Breast epithelium (tissue), 4 donors: ENCODE results near the gene PHACTR3. TPM values are rescaled to one million over a fixed set of nuclear protein-coding genes. Genes with fewer than 3 reads are reported as not detected.

ENCODE experiments used
- DNase-seq, 2 donors: peaks; one replicate each; pipeline ENCODE4 v3.0.0-alpha.2; 2019; ENCODE audit warnings: low spot score in 2 of 2
- H3K27ac ChIP-seq, 2 donors: fragments of 200-600 bp; sonication (generic) in 1 of 2; one replicate each; pipeline ENCODE4 v1.5.1; 2016 to 2019; ENCODE audit warnings: mild to moderate bottlenecking in 1 of 2
- H3K27me3 ChIP-seq, 2 donors: fragments of 200-600 bp; sonication (generic) in 1 of 2; one replicate each; pipeline versions ENCODE4 v1.5.1 to v1.6.0; 2017 to 2019; ENCODE audit warnings: control low read depth in 1 of 2, mild to moderate bottlenecking in 1 of 2
- H3K36me3 ChIP-seq: fragments of 200-600 bp; one replicate; pipeline ENCODE4 v1.5.1; 2019
- H3K4me1 ChIP-seq, 2 donors: fragments of 200-600 bp; sonication (generic); one replicate each; pipeline ENCODE4 v1.5.1; 2016 to 2019; ENCODE audit warnings: control low read depth in 1 of 2
- H3K4me3 ChIP-seq, 3 donors: fragments of 200-600 bp; sonication (generic); 1 replicate in 2 of 3; 2 replicates in 1 of 3; pipeline ENCODE4 v1.5.1; 2016 to 2019; ENCODE audit warnings: mild to moderate bottlenecking in 3 of 3, moderate library complexity in 2 of 3
- H3K9me3 ChIP-seq, 2 donors: fragments of 200-600 bp; sonication (generic) in 1 of 2; one replicate each; pipeline ENCODE4 v1.5.1; 2016 to 2019; ENCODE audit warnings: control low read depth in 1 of 2
- POLR2A ChIP-seq: fragments of 450-650 bp; IDR thresholded peaks from one replicate; pipeline ENCODE4 v1.6.1; 2016; ENCODE audit warnings: antibody characterized with exemption, mild to moderate bottlenecking, moderate library complexity
- POLR2AphosphoS5 ChIP-seq, 3 donors: sonication (generic); formaldehyde crosslinking; IDR thresholded peaks; one replicate each; pipeline ENCODE4 v1.6.1; 2017; ENCODE audit warnings: antibody characterized with exemption in 3 of 3
- intact Hi-C: fragments of 100-400 bp; cut with DNase I; formaldehyde crosslinking; loops from one replicate; pipeline ENCODE4 v1.15.1; 2023; ENCODE audit warnings: low total_unique reads
- total RNA-seq, 3 donors: library from RNA; depleted of rRNA; stranded (reverse); fragments of >200 nt; gene quantifications; one replicate each; pipeline ENCODE4 v1.1.0, GENCODE V29; 2016
- TF ChIP-seq, protein P1 (sequence below), 3 donors: fragments of 450-650 bp; IDR thresholded peaks; one replicate each; pipeline ENCODE4 v1.5.1; 2016 to 2017; ENCODE audit warnings: antibody characterized with exemption in 3 of 3, mild to moderate bottlenecking in 3 of 3, moderate library complexity in 3 of 3

PHACTR3 gene
- total RNA-seq, 3 donors from 2014 or later = 0.16 to 0.33 (median 0.29) TPM

- TF ChIP-seq, protein P1, sequence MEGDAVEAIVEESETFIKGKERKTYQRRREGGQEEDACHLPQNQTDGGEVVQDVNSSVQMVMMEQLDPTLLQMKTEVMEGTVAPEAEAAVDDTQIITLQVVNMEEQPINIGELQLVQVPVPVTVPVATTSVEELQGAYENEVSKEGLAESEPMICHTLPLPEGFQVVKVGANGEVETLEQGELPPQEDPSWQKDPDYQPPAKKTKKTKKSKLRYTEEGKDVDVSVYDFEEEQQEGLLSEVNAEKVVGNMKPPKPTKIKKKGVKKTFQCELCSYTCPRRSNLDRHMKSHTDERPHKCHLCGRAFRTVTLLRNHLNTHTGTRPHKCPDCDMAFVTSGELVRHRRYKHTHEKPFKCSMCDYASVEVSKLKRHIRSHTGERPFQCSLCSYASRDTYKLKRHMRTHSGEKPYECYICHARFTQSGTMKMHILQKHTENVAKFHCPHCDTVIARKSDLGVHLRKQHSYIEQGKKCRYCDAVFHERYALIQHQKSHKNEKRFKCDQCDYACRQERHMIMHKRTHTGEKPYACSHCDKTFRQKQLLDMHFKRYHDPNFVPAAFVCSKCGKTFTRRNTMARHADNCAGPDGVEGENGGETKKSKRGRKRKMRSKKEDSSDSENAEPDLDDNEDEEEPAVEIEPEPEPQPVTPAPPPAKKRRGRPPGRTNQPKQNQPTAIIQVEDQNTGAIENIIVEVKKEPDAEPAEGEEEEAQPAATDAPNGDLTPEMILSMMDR (IDR thresholded peaks at IDR 0.05) = no peak
- TF ChIP-seq POLR2AphosphoS5 (IDR thresholded peaks at IDR 0.05) (no peak), POLR2A (no peak)
- DNase-seq = no peak
- intact Hi-C loops = no loop called here
- H3K36me3 ChIP-seq = no peaks in the 10 kb centered on the region
- no peak overlapping the region for H3K4me3 ChIP-seq
- H3K9me3 ChIP-seq = no peaks in the 10 kb centered on the region
- no peaks in the 10 kb centered on the region for H3K4me1 ChIP-seq
- no peak overlapping the region for H3K27ac ChIP-seq
- peaks cover 0 to 11% of the 10 kb centered on the region in 2 donors for H3K27me3 ChIP-seq
These were observed 82.3 kb downstream of the PHACTR3 start for GRCh38 chr20:59686404-59687346.

DNA sequence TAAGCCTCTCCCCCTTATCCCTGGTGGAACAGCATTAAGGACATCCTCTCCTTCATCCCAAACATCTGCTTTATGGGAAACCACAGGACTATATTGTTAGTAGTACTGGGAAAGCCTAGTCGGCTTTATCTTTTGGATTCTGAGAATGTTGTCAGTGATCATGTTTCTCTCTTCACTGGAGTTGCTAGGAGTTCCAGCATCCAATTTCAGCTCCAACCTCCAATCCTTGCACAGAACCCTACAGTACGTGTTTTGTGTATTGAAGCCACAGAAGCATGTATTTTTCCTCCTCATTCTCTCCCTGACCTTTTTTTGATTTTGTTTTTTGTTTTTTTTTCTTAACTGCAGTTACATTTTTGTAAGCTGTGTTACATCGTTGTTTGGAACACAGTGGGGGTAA is 84.0 kb downstream of the PHACTR3 start:
- DNase-seq = no peak
- no peak for TF ChIP-seq POLR2AphosphoS5 (IDR thresholded peaks at IDR 0.05)
- Histone ChIP-seq H3K9me3 (no peaks in the 10 kb centered on the region), H3K27ac (no peak overlapping the region), H3K36me3 (no peaks in the 10 kb centered on the region), H3K4me3 (no peak overlapping the region), H3K4me1 (no peaks in the 10 kb centered on the region), H3K27me3 (peaks cover 0 to 11% of the 10 kb centered on the region in 2 donors)
- intact Hi-C loops = no loop called here

DNA sequence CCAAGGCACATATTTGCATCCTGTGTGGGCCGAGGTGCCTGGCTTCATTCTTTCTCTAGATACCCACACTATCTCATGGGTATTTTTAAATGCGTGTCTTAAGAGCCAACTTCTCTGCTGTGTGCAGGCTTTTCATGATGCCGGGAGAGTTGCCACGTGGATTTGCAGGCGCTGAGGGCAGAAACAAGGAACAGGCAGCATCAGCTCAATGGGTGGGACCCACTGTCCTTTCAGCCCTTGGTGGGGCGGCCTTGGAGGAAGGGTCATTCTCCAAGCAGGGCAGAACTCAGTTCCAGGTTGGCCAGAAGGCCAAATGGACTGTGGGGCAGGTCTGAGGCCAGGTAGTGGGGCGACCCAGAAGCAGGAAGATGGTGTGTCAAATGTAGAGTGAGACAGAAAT is 84.7 kb downstream of the PHACTR3 start:
- intact Hi-C loops = no loop called here
- Histone ChIP-seq H3K4me3 (no peak overlapping the region), H3K27ac (no peak overlapping the region), H3K27me3 (peaks cover 0 to 11% of the 10 kb centered on the region in 2 donors), H3K36me3 (no peaks in the 10 kb centered on the region), H3K4me1 (no peaks in the 10 kb centered on the region), H3K9me3 (no peaks in the 10 kb centered on the region)
- no peak for DNase-seq
- TF ChIP-seq POLR2A (no peak), POLR2AphosphoS5 (IDR thresholded peaks at IDR 0.05) (no peak)
- TF ChIP-seq, protein P1 (IDR thresholded peaks at IDR 0.05) = no peak

DNA sequence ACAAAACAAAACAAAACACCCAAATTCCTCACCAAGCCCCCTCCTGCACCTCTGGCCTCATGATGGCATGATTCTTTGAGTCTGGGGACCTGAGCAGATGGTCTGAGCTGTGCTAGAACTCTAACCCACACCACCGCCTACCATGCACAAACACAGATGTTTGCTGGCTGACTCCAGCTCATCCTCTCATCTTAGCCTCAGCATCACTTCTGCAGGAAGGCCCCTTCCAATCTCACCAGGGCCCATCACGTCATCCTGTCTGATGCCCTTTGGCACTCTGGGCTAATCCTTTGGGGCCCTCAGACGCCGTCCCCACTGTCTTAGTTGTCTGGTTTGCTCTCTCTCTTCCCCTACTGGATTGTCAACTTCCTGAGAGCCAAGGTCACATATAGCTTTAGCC is 85.8 kb downstream of the PHACTR3 start:
- intact Hi-C loops = no loop called here
- H3K27me3 ChIP-seq = peaks cover 0 to 11% of the 10 kb centered on the region in 2 donors
- no peaks in the 10 kb centered on the region for H3K4me1 ChIP-seq
- H3K36me3 ChIP-seq = no peaks in the 10 kb centered on the region
- TF ChIP-seq POLR2A (no peak), POLR2AphosphoS5 (IDR thresholded peaks at IDR 0.05) (no peak)
- TF ChIP-seq, protein P1 (IDR thresholded peaks at IDR 0.05) = no peak
- H3K4me3 ChIP-seq = no peak overlapping the region
- H3K27ac ChIP-seq = no peak overlapping the region
- H3K9me3 ChIP-seq = no peaks in the 10 kb centered on the region
- no peak for DNase-seq

GRCh38 chr20:59690976-59691375 is 86.6 kb downstream of the PHACTR3 start:
- H3K27me3 ChIP-seq = peaks cover 0 to 12% of the 10 kb centered on the region in 2 donors
- TF ChIP-seq, protein P1 (IDR thresholded peaks at IDR 0.05) = no peak
- no peak for TF ChIP-seq POLR2A
- intact Hi-C loops = no loop called here

More at GRCh38 chr20:59690976-59691375, 86.6 kb downstream of the PHACTR3 start:
- Histone ChIP-seq H3K4me3 (no peak overlapping the region), H3K9me3 (no peaks in the 10 kb centered on the region), H3K27ac (no peak overlapping the region), H3K4me1 (no peaks in the 10 kb centered on the region), H3K36me3 (no peaks in the 10 kb centered on the region)
- no peak for DNase-seq
